HG02840 (cell line): Measurements from ENCODE around the gene NHLRC4.

ENCODE experiments used
- ATAC-seq: cut with Tn5 transposase; IDR thresholded peaks from one replicate; pipeline ENCODE4 v1.9.1; 2021; ENCODE audit warnings: mild to moderate bottlenecking, moderate library complexity, moderate number of reproducible peaks; ENCODE audit not compliant: unreplicated experiment, low FRiP score

The NHLRC4 gene

DNA sequence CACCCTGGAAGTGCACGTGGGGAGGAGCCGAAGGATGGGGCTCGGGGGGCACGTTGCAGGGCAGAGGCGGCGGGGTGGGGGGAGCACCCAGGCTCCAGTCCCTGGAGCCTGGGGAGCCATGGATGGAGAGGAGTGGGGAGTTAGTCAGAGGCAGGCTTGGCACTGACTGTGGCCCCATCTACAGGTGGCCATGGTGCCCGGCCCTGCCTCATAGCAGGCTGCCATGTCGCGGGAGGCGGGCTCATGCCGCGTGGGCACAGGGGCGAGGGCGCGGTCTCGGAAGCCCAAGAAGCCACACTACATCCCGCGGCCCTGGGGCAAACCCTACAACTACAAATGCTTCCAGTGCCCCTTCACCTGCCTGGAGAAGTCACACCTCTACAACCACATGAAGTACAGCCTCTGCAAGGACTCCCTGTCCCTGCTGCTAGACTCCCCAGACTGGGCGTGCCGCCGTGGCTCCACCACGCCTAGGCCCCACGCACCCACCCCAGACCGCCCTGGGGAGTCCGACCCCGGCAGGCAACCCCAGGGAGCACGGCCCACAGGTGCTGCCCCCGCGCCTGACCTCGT, 3.6 kb upstream of the NHLRC4 start:
- ATAC-seq, result no peak

DNA sequence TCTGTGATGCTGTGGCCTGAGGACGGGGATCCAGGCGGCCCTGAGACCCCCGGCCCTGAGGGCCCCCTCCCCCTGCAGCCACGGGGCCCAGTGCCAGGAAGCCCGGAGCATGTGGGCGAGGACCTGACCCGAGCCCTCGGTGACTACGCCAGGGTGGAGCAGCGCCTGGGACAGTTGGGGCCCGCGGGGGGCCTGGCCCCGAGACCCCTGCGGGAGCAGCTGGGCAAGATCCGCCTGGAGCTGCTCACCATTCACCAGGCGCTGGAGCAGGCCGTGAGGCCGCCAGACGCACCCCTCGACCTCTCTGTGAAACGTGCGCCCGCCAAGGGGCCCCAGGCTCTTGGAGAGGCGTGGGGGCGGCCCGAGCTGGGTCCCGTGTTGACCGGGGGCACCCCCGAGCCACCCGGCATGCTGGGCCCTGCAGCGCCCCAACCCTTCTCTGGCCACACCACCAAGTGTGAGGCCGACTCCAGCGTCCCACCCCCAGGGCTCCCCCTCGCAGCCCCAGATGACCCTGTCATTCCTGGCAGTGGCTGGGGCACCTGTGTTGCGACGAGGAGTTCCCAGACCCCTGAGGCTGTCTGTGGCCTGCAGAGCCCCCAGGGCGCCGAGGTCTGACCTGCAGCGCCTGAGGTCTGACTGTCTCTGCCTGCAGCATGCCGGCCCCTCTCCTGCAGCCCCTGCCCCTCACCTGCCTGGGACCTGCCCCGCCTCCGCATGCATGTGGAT, 2.0 kb upstream of the NHLRC4 start:
- no peak for ATAC-seq

DNA sequence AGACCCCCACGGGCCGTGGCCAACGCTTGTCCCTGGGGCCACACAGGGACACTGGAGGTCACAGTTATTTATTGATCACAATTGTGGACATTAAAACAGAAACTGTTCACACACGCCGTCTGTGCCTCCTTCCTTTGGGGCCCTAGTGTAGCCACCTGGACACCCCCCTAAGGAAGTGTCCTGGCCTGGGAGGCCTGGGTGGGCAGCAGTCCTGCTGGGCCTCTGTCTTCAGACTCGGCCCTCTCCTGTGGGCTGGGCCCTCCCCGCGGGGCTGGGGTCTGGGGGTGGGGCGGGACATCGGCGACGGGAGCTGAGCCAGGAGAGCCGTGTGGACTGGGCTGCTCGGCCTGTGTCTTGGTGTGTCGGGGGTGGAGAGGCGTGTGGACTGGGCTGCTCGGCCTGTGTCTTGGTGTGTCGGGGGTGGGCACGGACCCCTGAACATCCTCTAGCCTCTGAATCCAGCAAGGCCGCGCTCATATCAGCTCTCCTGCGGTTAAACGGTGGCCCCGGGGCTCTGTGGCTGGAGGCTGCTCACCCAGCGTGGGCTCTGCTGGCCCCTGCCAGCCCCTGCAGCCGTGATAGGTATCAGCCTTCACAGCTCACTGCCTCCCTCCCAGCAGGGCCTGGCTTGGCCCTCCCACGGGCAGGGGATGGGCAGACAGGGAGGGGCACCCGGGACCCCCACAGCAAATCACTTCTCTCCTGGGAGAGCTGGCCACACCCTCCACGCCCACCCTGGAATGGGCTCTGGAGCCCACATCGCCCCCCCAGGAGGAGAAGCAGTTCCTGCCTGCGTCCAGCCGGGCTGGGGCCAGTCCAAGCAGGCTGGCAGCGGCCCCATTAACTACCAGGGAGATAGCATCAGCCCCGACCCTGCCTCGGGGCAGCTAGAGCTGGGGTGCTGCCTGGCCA, 1.1 kb upstream of the NHLRC4 start:
- ATAC-seq, result no peak

DNA sequence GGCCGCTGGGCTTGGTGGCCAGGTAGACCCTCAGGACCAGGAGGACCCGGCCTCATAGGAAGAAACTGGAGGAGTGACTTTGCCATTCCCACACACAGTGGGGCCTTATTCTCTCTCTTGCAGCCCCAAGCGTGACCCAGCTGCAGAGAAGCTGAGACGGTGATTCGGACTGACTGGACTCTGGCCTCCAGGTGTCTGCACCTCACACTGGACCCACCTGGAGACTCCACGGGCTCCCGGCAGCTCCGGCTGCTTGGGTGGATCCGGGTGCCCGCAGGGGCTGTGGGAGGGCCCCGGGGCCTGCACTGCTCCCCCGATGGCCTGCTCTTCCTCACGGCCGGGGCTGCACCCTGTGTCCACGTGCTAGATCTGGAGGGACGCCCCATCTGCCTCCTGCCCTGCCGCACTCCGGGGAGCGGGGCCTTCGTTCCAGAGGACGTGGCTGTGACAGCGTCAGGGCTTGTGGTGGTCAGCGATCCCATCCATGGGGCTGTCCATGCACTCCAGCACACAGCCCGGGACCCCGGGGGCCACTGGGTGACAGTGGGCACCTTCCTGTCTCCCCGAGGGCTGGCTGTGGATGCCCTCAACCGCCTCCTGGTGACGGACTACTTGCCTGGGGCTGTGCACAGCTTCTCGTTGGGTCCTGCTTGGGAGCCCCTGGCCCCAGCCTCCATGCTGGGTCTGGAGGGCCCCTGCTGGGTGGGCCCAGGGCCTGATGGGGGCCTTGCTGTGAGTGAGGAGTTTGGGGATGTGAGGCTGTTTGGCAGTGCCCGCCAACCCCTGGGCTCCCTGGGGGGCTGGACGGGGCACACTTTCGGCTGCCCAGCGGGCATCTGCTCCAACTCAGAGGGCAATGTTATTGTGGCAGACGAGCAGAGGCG, 810 bp downstream of the NHLRC4 start:
- ATAC-seq, result no peak

DNA sequence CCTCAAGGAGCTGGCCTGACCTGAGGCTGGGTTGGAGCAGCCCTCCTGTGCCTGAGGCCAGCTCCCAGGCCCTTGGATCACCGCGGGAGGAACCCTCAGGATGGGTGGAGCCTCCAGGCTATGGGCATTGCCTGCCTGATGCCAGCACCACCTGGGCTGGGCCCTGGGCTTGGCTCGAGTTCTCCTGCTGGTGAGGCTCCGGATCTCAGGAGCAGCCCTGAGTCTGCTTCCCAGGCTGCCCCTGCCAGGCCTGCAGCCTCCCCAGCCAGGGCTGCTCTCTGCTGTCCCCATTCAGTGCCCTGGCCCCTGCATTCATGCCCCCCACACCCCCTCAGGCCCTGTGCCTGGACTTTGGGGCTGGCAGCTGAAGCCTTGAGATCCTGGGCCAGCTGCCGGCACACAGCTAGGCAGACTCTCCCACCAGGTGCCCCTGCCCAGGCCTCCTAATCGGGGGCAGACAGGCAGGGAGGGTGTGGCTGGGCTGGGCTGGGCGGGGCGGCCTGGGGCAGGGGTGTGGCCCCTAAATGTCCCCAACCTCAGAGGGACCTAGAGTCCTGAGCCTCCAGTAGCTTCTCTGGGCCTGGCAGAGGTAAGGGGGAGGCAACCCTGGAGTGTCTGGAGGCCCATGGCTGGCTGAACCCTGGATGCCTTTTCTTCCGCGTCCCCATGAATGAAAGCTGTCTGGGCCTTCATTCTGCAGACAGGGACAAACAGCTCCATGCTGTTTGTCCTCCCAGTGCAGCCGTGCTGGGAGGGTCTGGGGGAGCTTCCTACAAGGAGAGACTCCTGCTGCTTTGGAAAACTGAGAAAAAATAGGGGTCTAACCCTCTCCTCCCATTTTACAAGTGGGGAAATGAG, 1.8 kb downstream of the NHLRC4 start:
- no peak for ATAC-seq

DNA sequence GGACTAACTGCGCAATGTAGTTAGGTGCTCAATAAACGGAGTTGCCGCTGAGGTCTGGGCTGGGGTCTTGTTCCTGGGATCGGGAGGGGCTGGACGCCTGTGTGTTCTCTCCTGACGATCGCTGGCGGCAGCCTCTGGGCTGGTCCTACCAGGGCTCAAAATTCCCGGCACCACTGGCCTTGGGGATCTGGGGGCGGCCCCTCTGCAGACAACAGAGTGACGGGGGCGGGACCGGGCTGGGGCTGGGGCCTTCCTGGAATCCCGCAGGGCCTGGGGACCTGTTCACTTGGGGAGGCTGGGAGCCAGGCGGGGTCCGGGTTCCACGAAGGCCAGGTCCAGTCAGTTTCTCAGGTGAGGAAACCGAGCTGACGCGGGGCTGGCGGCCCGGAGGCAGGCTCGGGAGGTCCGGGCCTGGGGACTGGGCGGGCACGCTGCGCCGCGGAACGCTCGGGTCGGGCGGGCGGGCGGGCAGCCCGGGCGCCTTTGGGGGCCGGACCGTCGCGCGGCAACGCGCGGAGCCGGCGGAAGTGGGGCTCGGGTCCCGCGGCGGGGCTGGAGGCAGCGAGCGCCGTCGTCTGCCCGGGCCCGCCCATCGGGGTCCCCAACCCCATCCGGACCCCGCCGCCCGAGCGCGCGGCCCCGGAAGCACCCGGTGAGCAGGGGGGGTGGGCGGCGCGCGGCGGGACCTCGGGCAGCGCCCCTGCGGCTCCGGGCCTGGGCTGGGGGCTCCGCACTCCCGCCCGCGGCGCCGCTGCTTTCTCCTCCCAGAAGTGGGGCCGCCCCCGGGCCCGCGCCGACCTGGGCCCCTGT, 2.8 kb downstream of the NHLRC4 start, which contains the start of gene PIGQ:
TSS of gene PIGQ (plus strand) at position 524 of the 810 bp plus-strand sequence. CDS start 4,107 bp downstream, outside the sequence.
- ATAC-seq, result no peak

DNA sequence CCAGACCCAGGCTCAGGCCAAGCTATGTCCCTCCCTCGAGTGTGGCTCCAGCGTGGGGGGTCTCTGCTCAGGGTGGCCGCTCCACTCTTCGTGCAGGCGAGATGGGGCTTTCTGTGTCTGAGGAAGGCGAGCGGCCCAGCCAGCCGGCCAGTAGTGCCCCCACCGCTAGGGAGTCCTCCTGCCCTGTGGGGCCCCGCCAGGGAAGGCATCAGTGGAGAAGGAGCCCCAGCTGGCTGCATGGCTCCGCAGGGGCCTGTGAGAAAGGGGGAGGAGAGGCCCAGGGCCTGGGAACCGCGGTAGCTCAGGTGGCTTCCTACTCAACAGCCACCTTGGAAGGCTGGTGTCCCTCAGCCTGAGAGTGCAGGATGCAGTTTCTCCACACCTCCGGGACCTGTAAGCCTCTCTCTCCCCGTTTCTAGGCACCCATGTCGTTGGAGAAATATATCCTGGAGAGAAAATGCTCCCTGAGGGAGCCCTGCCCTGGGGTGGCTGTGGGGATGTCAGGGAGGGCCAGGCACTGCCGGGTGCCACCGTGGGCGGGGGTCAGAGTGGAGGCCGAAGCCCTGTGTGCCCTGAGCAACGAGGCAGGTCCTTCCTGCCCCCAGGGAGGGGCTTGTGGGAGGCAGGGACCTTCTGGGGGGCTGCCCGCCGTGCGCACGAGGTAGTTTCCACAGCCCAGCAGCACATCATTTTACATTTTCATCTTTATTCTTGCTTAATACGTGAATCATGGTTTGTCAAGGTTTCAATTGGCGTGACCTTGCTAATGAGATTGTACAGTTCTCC, 6.3 kb downstream of the NHLRC4 start:
- no peak for ATAC-seq

DNA sequence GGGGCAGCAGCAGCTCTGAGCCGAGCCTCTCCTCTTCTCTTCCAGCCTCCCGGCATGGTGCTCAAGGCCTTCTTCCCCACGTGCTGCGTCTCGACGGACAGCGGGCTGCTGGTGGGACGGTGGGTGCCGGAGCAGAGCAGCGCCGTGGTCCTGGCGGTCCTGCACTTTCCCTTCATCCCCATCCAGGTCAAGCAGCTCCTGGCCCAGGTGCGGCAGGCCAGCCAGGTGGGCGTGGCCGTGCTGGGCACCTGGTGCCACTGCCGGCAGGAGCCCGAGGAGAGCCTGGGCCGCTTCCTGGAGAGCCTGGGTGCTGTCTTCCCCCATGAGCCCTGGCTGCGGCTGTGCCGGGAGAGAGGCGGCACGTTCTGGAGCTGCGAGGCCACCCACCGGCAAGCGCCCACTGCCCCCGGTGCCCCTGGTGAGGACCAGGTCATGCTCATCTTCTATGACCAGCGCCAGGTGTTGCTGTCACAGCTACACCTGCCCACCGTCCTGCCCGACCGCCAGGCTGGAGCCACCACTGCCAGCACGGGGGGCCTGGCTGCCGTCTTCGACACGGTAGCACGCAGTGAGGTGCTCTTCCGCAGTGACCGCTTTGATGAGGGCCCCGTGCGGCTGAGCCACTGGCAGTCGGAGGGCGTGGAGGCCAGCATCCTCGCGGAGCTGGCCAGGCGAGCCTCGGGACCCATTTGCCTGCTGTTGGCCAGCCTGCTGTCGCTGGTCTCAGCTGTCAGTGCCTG, 7.4 kb downstream of the NHLRC4 start:
- no peak for ATAC-seq

DNA sequence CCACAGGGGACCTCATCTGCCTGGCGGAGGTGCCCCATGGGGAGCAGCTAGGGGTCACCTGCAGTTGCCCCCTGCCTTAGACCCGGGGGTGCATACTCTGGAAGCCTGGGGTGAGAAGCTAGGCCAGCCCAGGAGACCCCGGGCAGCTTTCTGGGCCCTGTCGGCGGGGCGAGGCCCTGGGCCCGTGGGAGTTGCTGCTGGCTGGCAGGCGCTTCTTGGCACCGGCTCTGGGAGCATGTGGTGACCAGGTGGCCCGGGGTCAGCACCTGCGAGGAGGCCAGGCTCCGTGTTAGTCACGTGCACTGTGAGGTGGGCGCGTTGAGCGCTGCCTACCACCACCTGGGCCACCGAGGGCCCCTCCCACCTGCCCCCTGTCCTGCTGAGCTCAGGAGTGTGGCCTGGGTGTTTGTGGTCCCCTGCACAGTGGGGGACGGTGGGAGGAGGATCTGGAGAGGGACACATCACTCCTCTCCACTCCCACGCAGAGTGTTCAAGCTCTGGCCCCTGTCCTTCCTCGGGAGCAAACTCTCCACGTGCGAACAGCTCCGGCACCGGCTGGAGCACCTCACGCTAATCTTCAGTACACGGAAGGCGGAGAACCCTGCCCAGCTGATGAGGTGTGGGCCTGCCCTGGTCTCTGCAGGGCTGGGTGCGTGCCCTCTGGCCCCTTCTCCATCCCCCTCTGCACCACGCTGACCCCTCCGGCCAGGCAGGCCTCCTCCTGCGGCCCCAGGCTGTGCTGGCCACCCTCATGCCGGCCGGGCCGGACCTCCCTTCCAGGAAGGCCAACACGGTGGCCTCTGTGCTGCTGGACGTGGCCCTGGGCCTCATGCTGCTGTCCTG, 8.8 kb downstream of the NHLRC4 start:
- ATAC-seq, result no peak

DNA sequence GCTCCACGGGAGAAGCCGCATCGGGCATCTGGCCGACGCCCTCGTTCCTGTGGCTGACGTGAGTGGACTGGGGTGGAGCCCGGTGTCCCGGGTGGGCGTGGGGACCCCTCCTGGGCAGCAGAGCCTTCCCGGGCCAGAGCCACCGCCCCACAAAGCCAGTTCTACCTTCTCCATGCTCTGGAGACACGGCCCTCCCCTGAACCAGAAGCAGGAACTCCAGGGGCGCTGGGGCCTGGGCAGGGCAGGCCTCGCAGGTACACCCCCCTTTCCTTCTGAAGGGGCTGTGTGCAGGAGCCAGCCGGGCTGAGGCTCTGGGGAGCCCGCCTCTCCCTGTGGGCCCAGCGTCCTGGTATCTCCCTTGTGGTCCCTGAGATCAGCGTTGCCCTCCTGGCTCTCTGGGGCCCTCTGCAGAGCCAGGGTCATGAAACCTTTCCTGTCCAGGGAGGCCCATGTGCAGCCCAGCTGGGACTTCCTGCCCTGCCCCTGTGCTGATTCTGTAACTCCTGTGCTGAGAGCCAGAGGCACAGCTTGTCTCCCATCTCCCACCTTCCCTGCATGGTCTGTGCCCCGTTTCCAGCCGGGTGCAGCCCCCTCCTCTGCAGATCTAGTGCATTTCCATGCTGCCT, 9.5 kb downstream of the NHLRC4 start:
- ATAC-seq, result no peak

DNA sequence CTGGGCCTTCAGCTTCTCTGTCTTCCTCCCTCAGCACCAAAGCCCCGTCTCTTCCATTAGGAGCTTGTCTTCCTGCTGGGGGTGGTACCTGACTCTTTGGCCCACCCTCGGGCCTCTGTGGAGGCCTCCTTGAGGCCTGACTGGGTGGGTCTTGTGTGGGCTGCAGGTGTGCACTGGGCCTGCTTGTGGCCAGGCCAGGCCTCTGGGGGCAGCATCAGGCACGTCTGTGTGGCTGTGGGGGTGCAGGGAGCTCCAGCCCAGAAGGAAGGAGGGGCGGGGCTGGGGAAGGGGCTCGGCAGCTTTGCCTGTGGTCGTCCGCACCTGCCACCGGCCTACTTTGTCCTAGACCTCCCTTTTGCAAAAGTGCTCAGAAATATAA, 10.0 kb downstream of the NHLRC4 start:
- ATAC-seq, result no peak

DNA sequence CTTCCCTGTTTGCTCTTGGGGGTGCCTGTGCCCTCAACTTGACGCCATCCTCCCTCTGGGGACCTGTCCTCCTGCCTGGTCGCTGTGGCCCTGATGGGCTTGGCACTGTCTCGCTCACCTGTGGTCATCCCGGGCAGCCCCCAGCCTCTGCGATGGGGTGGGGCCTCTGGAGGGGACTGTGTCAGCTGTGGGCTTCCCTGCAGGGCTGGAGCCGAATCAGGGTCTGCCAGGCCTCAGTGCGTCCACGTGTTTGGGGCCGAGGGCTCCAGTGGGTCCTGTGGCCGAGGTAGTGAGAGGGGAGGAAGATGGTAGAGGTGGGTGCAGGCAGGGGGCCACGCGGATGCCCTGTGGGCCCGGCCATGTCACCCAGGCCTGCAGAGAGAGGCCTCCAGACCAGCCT, 11.0 kb downstream of the NHLRC4 start:
- ATAC-seq, result no peak

DNA sequence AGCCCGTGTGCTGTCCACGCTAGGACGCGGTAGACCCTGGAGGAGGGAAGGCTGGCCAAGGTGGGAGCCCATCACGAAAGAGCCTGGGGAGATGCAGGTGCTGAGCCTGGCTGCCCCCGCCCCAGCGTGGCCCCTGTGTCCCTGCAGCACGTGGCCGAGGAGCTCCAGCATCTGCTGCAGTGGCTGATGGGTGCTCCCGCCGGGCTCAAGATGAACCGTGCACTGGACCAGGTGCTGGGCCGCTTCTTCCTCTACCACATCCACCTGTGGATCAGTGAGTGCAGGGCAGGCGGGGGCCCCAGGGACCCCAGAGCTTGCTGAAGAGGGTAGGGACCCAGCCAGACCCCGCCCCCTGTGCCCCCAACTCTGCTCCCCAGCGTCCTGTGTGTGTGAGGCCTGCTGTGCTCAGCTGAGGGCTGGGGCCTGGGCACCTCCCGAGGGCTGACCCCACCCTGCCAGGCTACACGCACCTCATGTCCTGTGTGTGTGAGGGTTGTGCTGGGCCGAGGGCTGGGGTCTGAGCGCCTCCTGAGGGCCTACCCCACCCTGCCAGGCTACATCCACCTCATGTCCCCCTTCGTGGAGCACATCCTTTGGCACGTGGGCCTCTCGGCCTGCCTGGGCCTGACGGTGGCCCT, 11.5 kb downstream of the NHLRC4 start:
- no peak for ATAC-seq

DNA sequence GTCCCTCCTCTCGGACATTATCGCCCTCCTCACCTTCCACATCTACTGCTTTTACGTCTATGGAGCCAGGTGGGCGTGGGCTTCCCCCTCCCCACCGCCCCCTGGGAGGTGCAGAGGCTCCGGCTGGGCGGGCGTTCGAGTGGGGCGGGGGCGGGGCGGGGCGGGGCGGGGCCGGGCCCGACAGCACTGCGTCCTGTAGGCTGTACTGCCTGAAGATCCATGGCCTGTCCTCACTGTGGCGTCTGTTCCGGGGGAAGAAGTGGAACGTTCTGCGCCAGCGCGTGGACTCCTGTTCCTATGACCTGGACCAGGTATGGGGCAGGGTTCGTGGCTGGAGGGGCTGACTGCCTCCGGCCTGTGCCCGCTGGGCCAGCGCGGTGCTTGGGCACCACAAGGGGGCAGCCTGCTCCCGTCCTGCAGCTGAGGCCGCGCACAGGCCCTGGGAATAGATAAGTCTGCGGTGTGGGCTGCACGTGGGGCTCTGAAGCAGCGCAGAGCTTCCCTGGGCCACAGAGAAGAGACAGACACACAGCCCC, 12.1 kb downstream of the NHLRC4 start:
- ATAC-seq, result no peak
